Colon (tissue), 2 donors: Measurements from ENCODE around the gene ZFP64.
A peak's percentile ranks its signal among the peaks of the same experiment; 100 is the strongest.
"Not testable (repeated sequence)": the region's sequence is repeated elsewhere in the genome, so short reads cannot be mapped to it uniquely, and the experiment has no call there.

Experiments used
- FAIRE-seq: peaks from 2 replicates; lab custom pipeline; 2012; peaks lifted over from hg19 to GRCh38; lab: Jason Lieb, UNC
- donor health status: control.
- donor health status: control.

The ZFP64 gene

DNA sequence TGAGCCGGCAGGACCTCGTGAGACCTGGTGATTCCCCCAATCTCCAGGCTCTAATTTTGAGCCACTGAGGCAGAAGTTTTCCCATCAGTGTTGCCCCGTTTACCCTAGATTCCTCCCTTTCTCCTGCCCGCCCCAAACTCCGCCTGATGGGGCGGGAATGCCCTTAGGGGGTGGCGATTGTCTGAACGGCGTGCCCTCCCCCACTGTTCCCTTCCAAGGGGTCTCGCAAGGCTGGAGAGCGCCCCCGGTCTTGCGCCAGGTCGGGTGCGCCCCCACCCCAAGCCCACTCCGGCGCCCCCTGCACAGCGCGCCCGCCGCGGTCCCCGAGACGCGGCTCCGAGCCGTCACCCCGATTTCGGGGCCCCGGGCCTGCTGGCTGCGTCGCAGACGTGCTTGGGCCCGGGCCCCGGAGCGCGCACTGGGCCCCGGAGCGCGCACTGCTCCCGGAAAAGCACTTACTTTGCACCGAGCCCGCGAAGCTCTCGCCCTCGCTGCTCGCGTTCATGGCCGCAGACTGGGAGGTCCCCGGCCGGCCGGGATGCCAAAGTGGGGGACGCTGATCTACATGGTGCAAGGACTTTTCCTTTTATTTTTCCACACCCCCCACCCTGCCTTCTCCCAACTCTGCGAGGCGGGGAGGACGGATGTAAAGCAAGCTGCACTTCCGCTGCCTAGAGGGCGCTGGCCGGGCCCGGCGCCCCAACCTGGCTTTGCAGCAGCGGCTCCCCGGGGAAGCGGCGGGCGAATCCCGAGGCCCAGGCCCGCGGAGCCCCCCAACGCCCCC lies at the start of gene ZFP64:
Gene ZFP64 (minus strand): TSS at position 648 of the 784 bp plus-strand sequence. CDS start 143 bp downstream, at position 505.
- no peak for FAIRE-seq

DNA sequence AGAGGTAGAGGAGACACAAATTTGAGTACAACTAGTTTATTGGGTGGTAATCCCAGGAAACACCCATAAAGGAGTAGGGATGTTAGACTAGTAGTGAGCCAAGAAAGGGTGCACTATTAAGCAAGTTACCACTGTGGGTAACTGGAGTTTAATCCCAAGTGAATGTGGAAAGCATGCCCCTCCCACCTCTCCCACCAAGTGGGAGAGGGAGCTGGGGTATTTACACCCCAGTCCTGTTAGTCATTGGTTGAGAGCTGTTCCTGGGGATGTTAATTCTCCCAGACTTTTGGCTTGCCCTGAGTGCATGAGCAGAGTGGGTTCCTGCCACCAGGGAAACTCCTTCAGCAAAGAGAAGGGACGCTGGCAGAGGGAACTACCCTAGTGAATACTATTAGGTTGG lies 49.2 kb upstream of the ZFP64 start:
- FAIRE-seq = no peak

DNA sequence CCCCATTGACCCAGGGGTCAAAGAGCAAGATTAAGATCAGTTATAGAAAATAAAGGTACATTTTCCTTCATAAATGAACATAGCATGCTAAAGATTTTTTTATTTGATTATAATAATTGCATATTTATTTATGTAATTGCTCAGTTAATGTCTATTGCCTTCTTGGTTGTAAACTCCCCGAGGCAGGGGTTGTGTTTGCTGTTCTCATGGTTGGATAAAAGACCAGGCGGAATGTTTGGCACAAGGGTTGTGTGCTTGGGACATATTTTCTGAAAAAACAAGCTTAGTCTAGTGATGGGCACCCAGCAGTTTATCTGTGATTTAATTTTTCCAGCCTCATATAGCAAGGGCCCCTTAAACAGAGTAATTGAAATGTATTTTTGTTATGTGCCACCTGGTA lies 47.5 kb upstream of the ZFP64 start:
- no peak for FAIRE-seq

DNA sequence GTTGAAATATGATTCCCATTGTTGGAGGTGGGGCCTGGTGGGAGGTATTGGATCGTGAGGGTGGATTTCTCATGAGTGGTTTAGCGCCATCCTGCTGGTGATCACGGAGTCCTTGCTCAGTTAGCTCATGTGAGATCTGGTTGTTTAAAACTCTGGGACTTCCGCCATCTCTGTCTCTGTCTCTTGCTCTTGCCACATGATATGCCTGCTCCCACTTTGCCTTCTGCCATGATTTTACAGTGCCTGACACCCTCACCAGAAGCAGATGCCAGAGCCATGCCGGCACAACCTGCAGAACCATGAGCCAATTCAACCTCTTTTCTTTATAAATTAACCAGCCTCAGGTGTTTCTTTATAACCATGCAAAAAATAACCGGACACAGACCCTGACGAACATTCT lies 44.7 kb upstream of the ZFP64 start:
- no peak for FAIRE-seq

DNA sequence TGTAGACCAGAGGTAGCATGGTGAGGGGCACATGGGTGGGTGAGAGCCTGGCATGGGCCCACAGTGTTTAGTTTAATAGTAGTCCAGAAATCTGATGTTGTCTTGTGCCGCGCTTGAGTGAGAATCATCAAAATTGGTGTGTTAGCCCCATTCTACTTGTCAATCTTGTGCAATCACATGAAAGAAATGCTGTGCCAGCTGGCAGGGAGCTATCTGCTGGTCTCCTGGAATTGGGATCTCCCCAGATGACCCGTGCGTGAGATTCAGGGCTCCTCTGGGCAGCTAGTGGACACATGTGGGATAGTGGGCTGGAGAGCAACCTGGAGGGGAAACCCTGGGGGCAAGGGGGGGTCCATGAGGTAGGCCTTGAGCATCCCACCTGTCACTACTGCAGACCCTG lies 43.5 kb upstream of the ZFP64 start:
- FAIRE-seq = no peak

DNA sequence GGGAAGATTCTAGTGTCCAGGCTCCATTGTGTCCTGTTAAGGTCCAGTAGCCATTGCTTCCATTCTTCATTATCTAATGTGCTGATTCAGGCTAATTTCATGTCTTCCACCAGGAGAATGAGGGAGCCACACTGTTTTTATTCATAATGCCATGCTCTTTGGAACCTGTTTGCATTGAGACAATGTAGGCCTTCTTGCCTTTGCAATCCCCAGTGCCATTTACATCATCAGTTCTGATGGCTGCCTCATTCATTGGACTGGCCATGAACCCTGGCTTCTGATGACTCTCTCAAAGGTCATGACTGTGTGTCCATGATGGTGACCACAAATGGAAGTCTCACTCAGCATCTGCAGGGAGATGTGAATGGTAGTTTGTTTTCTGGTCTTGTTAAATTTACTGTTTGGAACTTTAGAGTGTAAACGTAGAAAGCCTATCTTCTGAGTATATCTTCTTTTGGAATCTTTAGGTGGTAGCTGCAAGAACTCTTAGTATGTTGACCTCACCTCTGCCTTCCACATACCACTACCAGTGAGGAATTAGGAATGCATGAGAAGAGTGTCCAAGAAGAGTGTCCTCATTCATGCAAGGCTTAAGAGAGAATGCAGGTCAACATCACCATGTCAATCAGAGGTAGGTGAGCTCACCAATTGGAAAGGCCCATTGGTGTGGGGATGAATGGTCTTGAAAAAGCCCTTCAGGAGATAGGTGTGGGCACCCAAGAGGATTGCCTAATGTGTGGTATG lies 42.9 kb upstream of the ZFP64 start:
- no peak for FAIRE-seq

DNA sequence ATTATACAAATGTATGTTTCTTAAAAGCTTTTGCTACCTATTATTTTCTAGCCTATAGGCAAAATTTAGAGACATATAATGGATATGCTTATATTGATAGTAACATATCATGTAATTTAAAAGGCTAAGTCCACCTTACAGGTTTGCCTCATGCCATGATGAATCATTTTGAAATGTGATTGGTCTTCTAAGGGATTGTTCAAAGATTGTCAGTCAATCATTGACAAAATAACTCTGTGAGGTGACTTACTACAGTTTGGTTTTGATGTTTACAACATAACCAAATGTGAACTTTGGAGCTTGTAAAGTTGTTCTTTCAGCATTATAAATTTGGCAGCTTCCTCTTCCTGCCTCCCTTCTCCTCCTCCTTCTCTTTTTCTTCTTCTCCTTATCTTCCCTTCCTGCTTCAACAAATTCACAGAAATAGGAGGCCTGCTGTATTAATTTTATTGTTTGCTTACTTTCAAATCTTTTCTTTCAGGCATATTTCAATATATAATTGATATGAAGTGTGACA lies 39.7 kb upstream of the ZFP64 start:
- FAIRE-seq = peak; percentile 98

DNA sequence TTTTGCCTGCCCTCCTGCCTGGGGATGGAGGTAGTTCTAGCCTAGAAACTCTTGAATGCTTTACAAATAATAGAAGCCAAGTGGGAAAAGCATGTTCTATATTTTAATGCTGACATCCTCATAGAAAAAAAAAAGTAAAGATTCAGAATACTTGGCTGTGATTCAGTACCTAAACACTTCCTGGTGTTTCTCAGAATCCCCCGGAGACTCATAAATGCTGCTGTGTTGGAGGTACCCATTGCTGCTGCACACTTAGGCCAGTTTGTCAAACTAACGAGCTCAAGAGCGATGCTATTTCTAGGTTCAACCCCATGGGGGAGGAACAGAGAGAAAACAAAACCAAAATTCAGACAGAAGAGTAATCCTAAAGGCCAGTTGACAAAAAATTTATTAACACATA lies 38.8 kb upstream of the ZFP64 start:
- FAIRE-seq = no peak

DNA sequence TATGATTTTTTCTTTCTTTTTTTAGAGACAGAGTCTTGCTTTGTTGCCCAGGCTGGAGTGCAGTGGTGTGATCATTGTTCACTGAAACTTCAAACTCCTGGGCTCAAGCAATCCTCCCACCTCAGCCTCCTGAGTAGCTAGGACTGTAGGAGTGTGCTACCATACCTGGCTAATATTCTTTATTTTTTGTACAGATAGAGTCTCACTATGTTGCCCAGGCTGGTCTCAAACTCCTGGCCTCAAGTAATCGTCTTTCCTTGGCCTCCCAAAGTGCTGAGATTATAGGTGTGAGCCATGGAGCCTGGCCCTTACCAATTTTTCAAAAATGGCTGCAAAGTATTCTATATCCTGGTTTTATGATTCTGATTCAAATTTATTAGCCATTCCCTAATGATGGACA lies 37.8 kb upstream of the ZFP64 start:
- FAIRE-seq = not testable (repeated sequence)

DNA sequence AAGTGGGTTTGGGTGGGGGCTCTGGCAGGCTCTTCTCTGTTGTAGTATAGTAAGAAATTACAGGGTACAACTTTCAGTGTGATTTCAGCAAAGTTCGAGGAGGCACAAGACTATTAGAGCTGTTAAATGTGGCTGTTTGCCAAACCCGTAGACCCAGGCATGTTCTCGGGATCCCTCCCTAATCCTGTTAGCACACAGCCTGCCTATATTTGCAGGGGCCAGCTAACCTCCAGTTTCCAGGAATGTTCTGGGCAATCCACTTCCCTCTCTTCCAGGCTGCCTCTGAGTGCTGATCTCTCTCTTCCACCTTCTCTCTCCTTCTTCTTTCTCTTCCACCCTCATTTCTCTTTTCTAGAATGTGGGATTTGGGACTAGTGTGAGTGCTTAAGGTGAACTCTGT lies 34.8 kb upstream of the ZFP64 start:
- no peak for FAIRE-seq

DNA sequence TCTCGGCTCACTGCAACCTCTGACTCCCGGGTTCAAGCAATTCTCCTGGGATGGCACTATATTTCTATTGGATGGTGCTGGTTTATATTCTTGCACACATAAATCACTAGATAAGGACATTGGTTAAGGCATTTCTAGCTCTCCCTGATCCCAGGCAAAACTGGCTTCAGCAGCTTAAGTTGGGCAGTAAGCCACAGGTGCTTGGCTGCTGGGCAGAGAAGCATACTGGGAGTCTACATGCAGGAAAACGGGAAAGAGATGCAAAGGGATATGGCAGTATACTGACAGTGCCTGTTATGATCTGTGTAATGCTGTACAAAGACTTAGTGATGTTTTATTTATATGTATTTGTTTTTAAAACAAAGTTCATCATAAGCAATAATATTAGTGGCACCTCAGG lies 33.3 kb upstream of the ZFP64 start:
- no peak for FAIRE-seq

DNA sequence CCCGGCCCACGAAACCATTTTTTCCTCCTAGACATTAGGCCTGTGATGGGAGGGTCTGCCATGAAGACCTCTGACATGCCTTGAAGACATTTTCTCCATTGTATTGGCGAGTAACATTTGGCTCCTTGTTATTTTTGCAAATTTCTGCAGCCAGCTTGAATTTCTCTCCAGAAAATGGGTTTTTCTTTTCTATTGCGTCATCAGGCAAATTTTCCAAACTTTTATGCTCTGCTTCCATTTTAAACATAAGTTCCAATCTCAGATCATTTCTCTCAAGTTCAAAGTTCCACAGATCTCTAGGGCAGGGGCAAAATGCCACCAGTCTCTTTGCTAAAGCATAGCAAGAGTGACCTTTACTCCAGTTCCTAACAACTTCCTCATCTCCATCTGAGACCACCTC lies 29.8 kb upstream of the ZFP64 start:
- FAIRE-seq = not testable (repeated sequence)

DNA sequence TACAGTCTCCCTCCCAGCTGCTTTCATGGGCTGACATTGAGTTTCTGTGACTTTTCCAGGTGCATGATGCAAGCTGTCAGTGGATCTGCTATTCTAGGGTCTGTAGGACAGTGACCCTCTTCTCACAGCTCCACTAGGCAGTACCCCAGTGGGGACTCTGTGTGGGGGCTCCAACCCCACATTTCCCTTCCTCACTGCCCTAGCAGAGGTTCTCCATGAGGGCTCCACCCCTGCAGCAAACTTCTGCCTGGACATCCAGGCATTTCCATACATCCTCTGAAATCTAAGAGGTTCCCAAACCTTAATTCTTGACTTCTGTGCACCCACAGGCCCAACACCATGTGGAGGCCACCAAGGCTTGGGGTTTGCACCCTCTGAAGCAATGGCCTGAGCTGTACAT lies 29.3 kb upstream of the ZFP64 start:
- FAIRE-seq = not testable (repeated sequence)

DNA sequence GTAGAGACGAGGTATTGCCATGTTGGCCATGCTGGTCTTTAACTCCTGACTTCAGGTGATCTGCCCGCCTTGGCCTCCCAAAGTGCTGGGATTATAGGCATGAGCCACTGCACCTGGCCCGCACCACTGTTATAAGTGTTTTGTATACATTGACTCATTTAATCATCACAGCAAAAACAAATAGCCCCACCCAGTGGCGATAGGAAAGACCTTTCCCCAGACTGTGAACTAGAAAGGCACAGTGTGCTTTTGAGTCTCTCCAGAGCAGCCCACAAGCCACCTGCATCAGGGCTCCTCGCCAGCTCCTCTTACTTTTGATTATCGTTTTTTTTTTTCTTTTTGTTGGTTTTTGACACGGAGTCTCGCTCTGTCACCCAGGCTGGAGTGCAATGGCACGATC lies 27.9 kb upstream of the ZFP64 start:
- FAIRE-seq = no peak

DNA sequence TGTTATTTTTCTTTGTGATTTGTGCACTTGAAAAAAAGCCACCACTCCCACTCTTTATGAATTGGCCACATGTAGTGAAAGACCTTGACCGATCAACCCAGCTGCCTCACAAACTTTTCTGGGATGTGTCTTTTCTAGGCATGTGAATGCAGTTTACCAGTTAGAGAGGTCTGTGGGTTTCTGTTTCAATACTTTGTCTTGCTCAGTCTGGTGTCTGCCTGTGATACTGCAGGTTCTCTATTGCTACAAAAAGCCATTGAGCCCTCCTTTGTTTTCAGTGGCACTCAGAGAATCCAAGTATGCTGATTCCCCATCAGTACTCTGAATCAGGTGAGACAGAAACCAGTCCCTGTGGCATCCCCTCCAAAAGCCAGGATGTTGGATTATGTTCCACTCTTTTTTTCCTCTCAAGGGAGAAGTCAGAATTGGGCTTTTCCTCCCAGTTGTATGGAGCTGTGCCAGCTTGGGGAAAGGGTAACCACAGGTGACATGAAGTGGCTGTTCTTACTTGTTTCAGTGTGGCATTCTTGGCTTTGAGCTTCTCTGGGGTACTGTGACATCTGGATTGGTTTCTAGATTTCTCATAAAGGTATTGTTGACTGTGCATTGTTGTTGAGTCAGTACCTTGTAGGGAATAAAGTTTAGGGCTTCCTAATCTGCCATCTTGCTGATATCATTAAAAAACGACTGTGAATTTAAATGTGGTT lies 26.3 kb upstream of the ZFP64 start:
- no peak for FAIRE-seq

DNA sequence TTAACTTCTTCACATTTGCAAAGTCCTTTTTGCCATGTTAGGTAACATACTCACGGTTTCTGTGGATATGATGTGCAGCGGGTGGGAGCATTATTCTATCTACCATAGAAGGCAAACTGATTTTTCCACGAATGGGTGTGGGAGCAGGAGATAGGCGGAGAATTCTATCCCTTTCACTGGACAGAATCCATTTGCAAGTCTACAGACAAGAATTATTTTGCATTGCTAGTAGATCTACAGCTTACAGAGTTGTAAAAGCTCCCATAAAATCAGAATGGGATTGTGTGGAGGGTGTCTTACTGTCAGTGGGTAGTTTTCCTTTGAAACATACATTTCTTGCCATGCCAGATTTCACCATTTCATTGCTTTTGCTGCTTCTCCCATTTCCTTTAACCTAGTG lies 22.4 kb upstream of the ZFP64 start:
- FAIRE-seq = no peak

DNA sequence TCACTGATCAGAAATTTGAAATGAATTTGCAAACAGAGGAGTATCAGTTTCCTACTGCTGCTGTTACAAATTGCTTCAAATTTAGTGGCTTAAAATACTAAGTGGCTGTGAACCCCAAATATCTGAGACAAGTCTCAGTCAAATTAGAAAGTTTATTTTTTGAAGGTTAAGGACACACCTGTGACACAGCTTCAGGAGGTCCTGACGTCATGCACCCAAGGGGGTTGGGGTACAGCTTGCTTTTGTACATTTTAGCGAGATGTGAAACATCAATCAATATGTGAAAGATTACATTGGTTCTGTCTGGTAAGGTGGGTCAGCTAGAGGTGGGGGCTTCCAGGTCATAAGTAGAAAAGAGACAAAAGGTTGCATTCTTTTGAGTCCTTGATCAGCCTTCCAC lies 21.4 kb upstream of the ZFP64 start:
- FAIRE-seq = no peak

DNA sequence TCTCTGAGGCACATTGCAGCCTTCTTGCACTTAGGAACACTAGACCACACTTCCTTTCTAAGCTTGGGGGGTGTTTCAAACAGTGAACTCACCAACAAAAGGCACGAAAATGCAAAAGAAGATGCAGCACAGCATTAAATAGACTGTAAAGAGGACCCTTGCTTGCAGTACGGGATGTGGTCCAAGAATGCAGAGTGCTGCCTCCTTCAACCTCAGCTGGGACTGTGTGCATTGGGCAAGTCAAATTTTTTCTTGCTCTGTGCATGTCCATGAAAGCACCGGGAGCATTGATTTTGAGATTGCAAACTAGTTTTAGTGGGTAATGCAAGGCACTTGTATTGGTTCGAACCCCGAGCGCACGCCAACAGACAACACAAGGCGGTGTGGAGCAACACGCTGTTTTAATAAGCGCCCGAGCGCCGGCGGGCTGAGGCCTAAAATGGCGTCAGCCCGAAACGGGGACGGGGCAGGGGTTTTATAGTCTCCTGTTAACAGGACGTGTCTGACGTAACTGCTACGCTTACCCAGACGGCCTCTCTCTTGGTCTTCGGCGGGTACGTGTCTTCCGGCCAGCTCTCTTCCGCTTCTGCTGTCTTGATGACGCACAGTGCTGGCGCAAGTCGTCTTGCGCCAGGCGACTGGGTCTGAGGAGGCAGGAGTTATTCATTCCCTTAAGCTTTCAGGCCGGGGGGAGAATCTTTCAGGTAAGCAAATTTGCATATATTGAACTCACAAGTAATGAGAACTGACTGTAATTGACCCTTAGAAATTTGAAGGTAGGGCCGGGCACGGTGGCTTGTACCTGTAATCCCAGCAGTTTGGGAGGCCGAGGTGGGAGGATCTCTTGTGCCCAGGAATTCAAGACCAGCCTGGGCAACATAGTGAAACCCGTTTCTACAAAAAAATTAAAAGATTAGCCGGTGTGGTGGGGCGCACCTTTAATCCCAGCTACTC lies 18.7 kb upstream of the ZFP64 start:
- FAIRE-seq = no peak

DNA sequence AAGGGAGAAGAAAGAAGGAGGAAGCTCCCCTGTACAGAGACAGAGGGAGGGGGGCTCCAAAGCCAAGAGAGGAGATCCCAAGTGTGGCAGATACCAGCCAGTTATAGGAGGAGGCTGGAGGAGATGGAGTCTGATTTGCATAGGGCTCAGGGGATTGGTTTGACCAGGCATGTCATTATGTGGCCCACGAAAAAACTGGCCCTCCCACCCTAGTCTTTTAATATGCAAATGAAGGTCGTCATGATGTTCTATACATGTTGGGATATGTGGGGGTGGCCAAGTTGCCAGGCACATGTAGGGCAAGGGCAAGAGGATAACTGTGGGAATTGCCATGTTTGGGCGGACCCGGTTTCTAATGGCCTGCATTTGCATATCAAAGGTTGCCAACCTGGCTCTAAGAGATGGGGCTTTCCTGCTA lies 17.6 kb upstream of the ZFP64 start:
- FAIRE-seq = no peak

DNA sequence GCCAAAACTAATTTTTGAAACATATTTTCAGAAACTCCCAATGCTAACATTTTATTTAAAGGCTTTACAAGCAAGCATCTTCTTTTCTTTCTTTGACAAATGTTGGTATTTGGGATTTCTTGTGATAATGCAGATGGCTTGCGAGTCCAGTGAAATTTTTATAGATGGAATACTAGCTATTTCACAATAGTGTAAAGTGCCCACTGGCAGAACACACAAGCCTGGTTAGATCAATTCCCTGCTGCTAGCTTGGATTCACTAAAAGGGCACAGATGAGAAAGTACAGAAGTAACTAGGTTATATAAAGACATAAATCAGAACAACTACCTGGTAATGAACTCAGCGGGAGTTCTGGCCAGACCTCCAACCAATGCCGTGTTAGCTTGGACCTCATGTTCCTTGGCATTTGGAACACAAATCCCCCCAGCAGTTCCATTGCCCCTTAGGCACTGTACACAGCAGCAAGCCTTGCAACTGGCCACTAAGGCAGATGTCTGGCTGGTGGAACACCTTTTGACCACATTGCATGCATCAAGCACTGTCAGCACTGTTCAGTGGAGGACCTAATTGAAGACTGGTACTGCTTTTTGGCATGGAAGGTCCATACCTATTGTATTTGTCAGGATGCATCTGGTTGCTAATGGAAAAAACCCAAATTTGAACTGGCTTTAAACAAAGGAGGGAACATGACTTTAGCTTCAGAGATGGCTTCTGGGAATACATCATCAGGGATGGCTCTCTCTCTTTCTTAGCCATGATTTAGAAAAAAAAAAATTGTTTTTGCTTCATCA lies 15.6 kb upstream of the ZFP64 start:
- no peak for FAIRE-seq

DNA sequence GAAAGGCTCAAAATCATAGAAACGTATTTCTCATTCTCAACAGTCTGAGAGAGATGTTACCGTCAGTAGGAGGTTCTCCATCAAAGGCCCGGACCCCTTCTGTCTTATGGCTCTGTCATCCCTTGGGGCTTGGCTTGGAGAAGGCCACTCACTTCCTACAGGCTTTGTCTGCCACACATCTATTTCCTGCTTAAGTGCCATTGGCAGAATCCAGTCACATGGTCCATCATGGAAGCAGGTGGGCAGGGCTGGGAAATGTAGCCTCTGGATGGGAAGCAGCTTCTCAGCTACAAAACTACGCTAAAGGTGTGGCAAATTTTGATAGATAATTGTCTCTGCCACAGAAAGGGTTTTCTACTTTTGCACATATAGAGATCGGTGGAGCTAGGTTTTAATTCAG lies 12.6 kb upstream of the ZFP64 start:
- FAIRE-seq = no peak
